Left lung (tissue), 10 donors: ENCODE results near the gene LRRC9. TPM values are rescaled to one million over a fixed set of nuclear protein-coding genes. Genes with fewer than 3 reads are reported as not detected.
"Not testable (repeated sequence)": the region's sequence is repeated elsewhere in the genome, so short reads cannot be mapped to it uniquely, and the experiment has no call there.

Source experiments
- ATAC-seq: fragments of 200-7000 bp; cut with Tn5 transposase; one replicate; pipeline ENCODE4 v1.9.1; 2020; ENCODE audit warnings: moderate library complexity
- DNase-seq, 4 donors: peaks; one replicate each; pipeline ENCODE4 v3.0.0-alpha.2; 2013 to 2020
- H3K27ac ChIP-seq, 2 donors: fragments of 200-600 bp; sonication (generic) in 1 of 2; one replicate each; pipeline versions ENCODE4 v1.5.0 to v1.8.0; 2020 to 2021
- H3K27me3 ChIP-seq, 2 donors: fragments of 200-600 bp; sonication (generic) in 1 of 2; one replicate each; pipeline versions ENCODE4 v1.5.0 to v1.8.0; 2020 to 2021
- H3K36me3 ChIP-seq, 2 donors: fragments of 200-600 bp; sonication (generic) in 1 of 2; one replicate each; pipeline versions ENCODE4 v1.5.0 to v1.8.0; 2020 to 2021
- H3K4me1 ChIP-seq, 2 donors: fragments of 200-600 bp; one replicate each; pipeline ENCODE4 v1.8.0; 2021
- H3K4me3 ChIP-seq, 2 donors: fragments of 200-600 bp; sonication (generic) in 1 of 2; one replicate each; pipeline versions ENCODE4 v1.5.0 to v1.8.0; 2020 to 2021; ENCODE audit warnings: mild to moderate bottlenecking in 1 of 2
- H3K9me3 ChIP-seq, 2 donors: fragments of 200-600 bp; sonication (generic) in 1 of 2; one replicate each; pipeline versions ENCODE4 v1.5.0 to v1.8.0; 2020 to 2021
- CTCF ChIP-seq, 2 donors: fragments of 200-600 bp; sonication (generic) in 1 of 2; IDR thresholded peaks; one replicate each; pipeline versions ENCODE4 v1.5.0 to v1.8.0; 2021; ENCODE audit warnings: antibody characterized with exemption in 2 of 2
- intact Hi-C, 2 donors: fragments of 100-400 bp; cut with DNase I; formaldehyde crosslinking; loops; one replicate each; pipeline versions ENCODE4 v1.11.2 to v1.14.2; 2022
- polyA plus RNA-seq, 6 donors: library from polyadenylated mRNA; unstranded; fragments of 120-200 nt; gene quantifications; one replicate each; pipeline ENCODE4 v1.2.1, GENCODE V29; 2013; ENCODE audit not compliant: insufficient read length in 6 of 6
- total RNA-seq, 2 donors: library from RNA; stranded (reverse); fragmentation: NEBNext Ultra II Directional; extraction: Animal tissue kit (Norgen Biotek cat#: 25700); gene quantifications; one replicate each; pipeline ENCODE4 v1.2.1, GENCODE V29; 2021
- donor health status: DM: no; HTN: yes; CAD: no.
- donor health status: DM: no; HTN: no; CAD: no.

The LRRC9 gene
- total and polyA plus RNA-seq, 8 donors: 0.05 to 2.2 (median 0.69) TPM; not detected in 1

- no peak overlapping the region for H3K4me3 ChIP-seq
- no peaks in the 10 kb centered on the region for H3K27me3 ChIP-seq
- intact Hi-C loops: no loop called here
- H3K27ac ChIP-seq: no peak overlapping the region
- no peaks in the 10 kb centered on the region for H3K9me3 ChIP-seq
- peaks cover 0 to 10% of the 10 kb centered on the region in 2 donors for H3K36me3 ChIP-seq
- peaks cover 0 to 26% of the 10 kb centered on the region in 2 donors for H3K4me1 ChIP-seq
- no peak for ATAC-seq
- TF ChIP-seq CTCF (IDR thresholded peaks at IDR 0.05): no peak
- no peak for DNase-seq
Measured at GRCh38 chr14:60095231-60095630, 175.3 kb downstream of the LRRC9 start.

GRCh38 chr14:60095781-60096450 lies 176.0 kb downstream of the LRRC9 start:
- Histone ChIP-seq H3K9me3 (no peaks in the 10 kb centered on the region), H3K36me3 (peaks cover 0 to 10% of the 10 kb centered on the region in 2 donors), H3K27me3 (no peaks in the 10 kb centered on the region), H3K4me3 (no peak overlapping the region), H3K27ac (no peak overlapping the region), H3K4me1 (peaks cover 0 to 26% of the 10 kb centered on the region in 2 donors)
- intact Hi-C loops: no loop called here
- TF ChIP-seq CTCF (IDR thresholded peaks at IDR 0.05): no peak
- no peak for ATAC-seq
- DNase-seq: no peak

GRCh38 chr14:60097974-60098373 lies 178.0 kb downstream of the LRRC9 start:
- H3K27ac ChIP-seq: no peak overlapping the region
- no peak overlapping the region for H3K4me3 ChIP-seq
- ATAC-seq: no peak
- DNase-seq: no peak
- intact Hi-C loops: no loop called here
- TF ChIP-seq CTCF (IDR thresholded peaks at IDR 0.05): no peak
- H3K4me1 ChIP-seq: peaks cover 0 to 26% of the 10 kb centered on the region in 2 donors
- no peaks in the 10 kb centered on the region for H3K27me3 ChIP-seq
- H3K36me3 ChIP-seq: peaks cover 0 to 10% of the 10 kb centered on the region in 2 donors
- H3K9me3 ChIP-seq: no peaks in the 10 kb centered on the region

- ATAC-seq, H3K36me3 ChIP-seq, intact Hi-C loops, DNase-seq, H3K9me3 ChIP-seq, H3K4me3 ChIP-seq, H3K27me3 ChIP-seq, H3K27ac ChIP-seq, H3K4me1 ChIP-seq: not testable (repeated sequence)
Measured at GRCh38 chr14:60099855-60100254, 179.9 kb downstream of the LRRC9 start.

- no peak for ATAC-seq
- peaks cover 0 to 4% of the 10 kb centered on the region in 2 donors for H3K4me1 ChIP-seq
- no peak for TF ChIP-seq CTCF (IDR thresholded peaks at IDR 0.05)
- H3K9me3 ChIP-seq: no peaks in the 10 kb centered on the region
- no peak overlapping the region for H3K4me3 ChIP-seq
- DNase-seq: no peak
- intact Hi-C loops: no loop called here
- H3K27me3 ChIP-seq: no peaks in the 10 kb centered on the region
- no peak overlapping the region for H3K27ac ChIP-seq
- H3K36me3 ChIP-seq: peaks cover 0 to 10% of the 10 kb centered on the region in 2 donors
Measured at GRCh38 chr14:60101786-60102185, 181.8 kb downstream of the LRRC9 start.

GRCh38 chr14:60102389-60102788 lies 182.4 kb downstream of the LRRC9 start:
- ATAC-seq: no peak

More at GRCh38 chr14:60102389-60102788, 182.4 kb downstream of the LRRC9 start:
- TF ChIP-seq CTCF (IDR thresholded peaks at IDR 0.05): no peak
- Histone ChIP-seq H3K4me3 (no peak overlapping the region), H3K9me3 (no peaks in the 10 kb centered on the region), H3K36me3 (peaks cover 0 to 9% of the 10 kb centered on the region in 2 donors), H3K27ac (peak overlapping the region in 1 of 2 donors; percentile 16), H3K4me1 (peaks cover 0 to 4% of the 10 kb centered on the region in 2 donors), H3K27me3 (no peaks in the 10 kb centered on the region)
- intact Hi-C loops: no loop called here
- no peak for DNase-seq
